ENCODE data around the gene DYNC2H1.

DNA sequence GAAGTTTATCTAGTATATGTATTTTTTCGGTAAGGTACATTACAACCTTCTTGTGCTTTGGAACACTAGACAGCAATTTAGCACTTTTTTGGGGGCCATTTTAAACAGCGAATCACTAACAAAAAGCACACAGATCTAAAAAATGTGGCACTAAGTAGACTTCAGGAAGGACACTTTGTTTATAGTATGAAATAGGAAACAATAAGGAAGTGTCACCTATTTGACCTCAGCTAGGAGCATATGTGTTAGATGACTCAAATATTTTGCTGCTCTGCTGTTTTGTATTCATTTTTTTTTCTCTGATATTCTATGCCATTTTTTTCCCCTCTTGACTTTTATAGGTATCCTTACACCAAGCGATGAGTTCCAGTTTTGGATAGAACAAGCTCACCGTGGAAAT, 5.6 kb downstream of the DYNC2H1 start:
- TF ChIP-seq CTCF (IDR thresholded peaks at IDR 0.05): no peak
- TF ChIP-seq POLR2AphosphoS5 (IDR thresholded peaks at IDR 0.05): no peak

Data from prostate gland (tissue), 2 donors.